Neural cell (in vitro differentiated cells): ENCODE data around the gene BCAR3. TPM values are rescaled to one million over a fixed set of nuclear protein-coding genes. Genes with fewer than 3 reads are reported as not detected.

Source experiments
- H2AFZ ChIP-seq: fragments of 200-600, 300-800 bp; sonication (generic), shearing (Covaris generic); 2 replicates; pipeline ENCODE4 v1.6.0; 2014; ENCODE audit warnings: low read depth, mild to moderate bottlenecking, antibody characterized with exemption, low read length, moderate library complexity
- H3F3A ChIP-seq: fragments of 200-600 bp; shearing (Covaris generic); 2 replicates; pipeline ENCODE4 v1.6.1; 2016; ENCODE audit warnings: mild to moderate bottlenecking, moderate library complexity, mixed read lengths, antibody characterized with exemption, low read length; ENCODE audit not compliant: insufficient read depth, poor library complexity, severe bottlenecking
- H3K27ac ChIP-seq: fragments of 200-600, 300-800 bp; sonication (generic), shearing (Covaris generic); 2 replicates; pipeline ENCODE4 v1.5.1; 2014; ENCODE audit warnings: mild to moderate bottlenecking, low read length, moderate library complexity
- H3K27me3 ChIP-seq: fragments of 300-800, 200-600 bp; sonication (generic), shearing (Covaris generic); 2 replicates; pipeline ENCODE4 v1.6.0; 2014; ENCODE audit warnings: mild to moderate bottlenecking, low read depth, low read length, moderate library complexity; ENCODE audit not compliant: insufficient read depth
- H3K36me3 ChIP-seq: fragments of 300-800, 200-600 bp; sonication (generic), shearing (Covaris generic); 2 replicates; pipeline ENCODE4 v1.5.1; 2014; ENCODE audit warnings: mild to moderate bottlenecking, antibody characterized with exemption, low read length, moderate library complexity; ENCODE audit not compliant: insufficient read depth
- H3K4me2 ChIP-seq: fragments of 300-800, 200-600 bp; sonication (generic), shearing (Covaris generic); 2 replicates; pipeline ENCODE4 v1.6.0; 2014; ENCODE audit warnings: mild to moderate bottlenecking, low read length
- H3K4me3 ChIP-seq: fragments of 300-800, 200-600 bp; sonication (generic), shearing (Covaris generic); 2 replicates; pipeline ENCODE4 v1.5.1; 2014; ENCODE audit warnings: mild to moderate bottlenecking, low read length, moderate library complexity
- H3K79me2 ChIP-seq: fragments of 200-600 bp; shearing (Covaris generic); replicated peaks from 2 replicates; pipeline ENCODE4 v1.6.0; 2014; ENCODE audit warnings: mild to moderate bottlenecking, low read length, moderate library complexity; ENCODE audit not compliant: insufficient read depth
- H3K9ac ChIP-seq: fragments of 300-800, 200-600 bp; sonication (generic), shearing (Covaris generic); 2 replicates; pipeline ENCODE4 v1.6.1; 2016; ENCODE audit warnings: mild to moderate bottlenecking, low read length, mixed read lengths
- H3K9me2 ChIP-seq: fragments of 200-600 bp; shearing (Covaris generic); 2 replicates; pipeline ENCODE4 v1.6.1; 2016; ENCODE audit warnings: mild to moderate bottlenecking, low read length, mixed read lengths; ENCODE audit not compliant: insufficient read depth
- H3K9me3 ChIP-seq: fragments of 200-600, 300-800 bp; sonication (generic), shearing (Covaris generic); 2 replicates; pipeline ENCODE4 v1.6.1; 2016; ENCODE audit warnings: mild to moderate bottlenecking, mixed run types, low read length, moderate library complexity, mixed read lengths
- H4K20me1 ChIP-seq: fragments of 200-600 bp; shearing (Covaris generic); 2 replicates; pipeline ENCODE4 v1.6.1; 2016; ENCODE audit warnings: mild to moderate bottlenecking, mixed run types; ENCODE audit not compliant: insufficient read depth
- CTCF ChIP-seq: fragments of 450-650 bp; IDR thresholded peaks from 2 replicates; pipeline ENCODE4 v1.5.1; 2014; ENCODE audit warnings: antibody characterized with exemption, mild to moderate bottlenecking, moderate library complexity; ENCODE audit not compliant: poor library complexity, severe bottlenecking
- EP300 ChIP-seq: fragments of 450-650 bp; conservative IDR thresholded peaks from 2 replicates; pipeline ENCODE4 v1.6.1; 2014; ENCODE audit warnings: antibody characterized with exemption, mild to moderate bottlenecking, moderate library complexity; ENCODE audit not compliant: poor library complexity, severe bottlenecking
- EZH2 ChIP-seq: fragments of 200-600, 300-800 bp; shearing (Covaris generic), sonication (generic); IDR thresholded peaks from 2 replicates; pipeline ENCODE4 v1.6.1; 2014; ENCODE audit warnings: antibody characterized with exemption, low read length, borderline replicate concordance, mild to moderate bottlenecking; ENCODE audit not compliant: insufficient read depth, poor library complexity, severe bottlenecking
- MXI1 ChIP-seq: fragments of 450-650 bp; conservative IDR thresholded peaks from 2 replicates; pipeline ENCODE4 v1.6.1; 2014; ENCODE audit warnings: antibody characterized with exemption, mild to moderate bottlenecking; ENCODE audit not compliant: poor library complexity, severe bottlenecking
- POLR2AphosphoS5 ChIP-seq: IDR thresholded peaks from 2 replicates; pipeline ENCODE4 v1.6.1; 2012
- RAD21 ChIP-seq: fragments of 450-650 bp; conservative IDR thresholded peaks from 2 replicates; pipeline ENCODE4 v1.6.1; 2014; ENCODE audit warnings: antibody characterized with exemption, mild to moderate bottlenecking, moderate library complexity
- SMC3 ChIP-seq: fragments of 450-650 bp; conservative IDR thresholded peaks from 2 replicates; pipeline ENCODE4 v1.6.1; 2014; ENCODE audit warnings: antibody characterized with exemption, mild to moderate bottlenecking, moderate library complexity; ENCODE audit not compliant: poor library complexity
- TAF1 ChIP-seq: IDR thresholded peaks from 2 replicates; pipeline ENCODE4 v1.6.1; 2012; ENCODE audit warnings: low read depth
- polyA plus RNA-seq: library from polyadenylated mRNA; depleted of rRNA; stranded (reverse); fragments of >200 nt; gene quantifications from 2 replicates; pipeline ENCODE4 v1.2.3, GENCODE V29; 2014
- TF ChIP-seq, protein P1 (sequence below): IDR thresholded peaks from 2 replicates; pipeline ENCODE4 v1.6.1; 2012; ENCODE audit warnings: borderline replicate concordance

The BCAR3 gene
- polyA plus RNA-seq, 1 donor from 2014 or later, result 2.5 TPM

GRCh38 chr1:93593854-93594602 is 87.6 kb downstream of the BCAR3 start:
- H4K20me1 ChIP-seq, result no peaks in the 10 kb centered on the region
- no peak overlapping the region for H3K9ac ChIP-seq
- H3K79me2 ChIP-seq, result no peaks in the 10 kb centered on the region
- no peaks in the 10 kb centered on the region for H3K27me3 ChIP-seq
- H3K9me3 ChIP-seq, result no peaks in the 10 kb centered on the region
- no peak overlapping the region for H3K27ac ChIP-seq
- H3K9me2 ChIP-seq, result no peaks in the 10 kb centered on the region
- H3K4me3 ChIP-seq, result no peak overlapping the region
- no peak overlapping the region for H2AFZ ChIP-seq
- no peak overlapping the region for H3K4me2 ChIP-seq
- H3K36me3 ChIP-seq, result no peaks in the 10 kb centered on the region
- H3F3A ChIP-seq, result no peaks in the 10 kb centered on the region
- TF ChIP-seq POLR2AphosphoS5, result no peak

GRCh38 chr1:93592551-93592949 is 89.1 kb downstream of the BCAR3 start:
- TF ChIP-seq POLR2AphosphoS5, result no peak
- no peak for TF ChIP-seq MXI1
- no peak for TF ChIP-seq EZH2
- TF ChIP-seq, protein P1, sequence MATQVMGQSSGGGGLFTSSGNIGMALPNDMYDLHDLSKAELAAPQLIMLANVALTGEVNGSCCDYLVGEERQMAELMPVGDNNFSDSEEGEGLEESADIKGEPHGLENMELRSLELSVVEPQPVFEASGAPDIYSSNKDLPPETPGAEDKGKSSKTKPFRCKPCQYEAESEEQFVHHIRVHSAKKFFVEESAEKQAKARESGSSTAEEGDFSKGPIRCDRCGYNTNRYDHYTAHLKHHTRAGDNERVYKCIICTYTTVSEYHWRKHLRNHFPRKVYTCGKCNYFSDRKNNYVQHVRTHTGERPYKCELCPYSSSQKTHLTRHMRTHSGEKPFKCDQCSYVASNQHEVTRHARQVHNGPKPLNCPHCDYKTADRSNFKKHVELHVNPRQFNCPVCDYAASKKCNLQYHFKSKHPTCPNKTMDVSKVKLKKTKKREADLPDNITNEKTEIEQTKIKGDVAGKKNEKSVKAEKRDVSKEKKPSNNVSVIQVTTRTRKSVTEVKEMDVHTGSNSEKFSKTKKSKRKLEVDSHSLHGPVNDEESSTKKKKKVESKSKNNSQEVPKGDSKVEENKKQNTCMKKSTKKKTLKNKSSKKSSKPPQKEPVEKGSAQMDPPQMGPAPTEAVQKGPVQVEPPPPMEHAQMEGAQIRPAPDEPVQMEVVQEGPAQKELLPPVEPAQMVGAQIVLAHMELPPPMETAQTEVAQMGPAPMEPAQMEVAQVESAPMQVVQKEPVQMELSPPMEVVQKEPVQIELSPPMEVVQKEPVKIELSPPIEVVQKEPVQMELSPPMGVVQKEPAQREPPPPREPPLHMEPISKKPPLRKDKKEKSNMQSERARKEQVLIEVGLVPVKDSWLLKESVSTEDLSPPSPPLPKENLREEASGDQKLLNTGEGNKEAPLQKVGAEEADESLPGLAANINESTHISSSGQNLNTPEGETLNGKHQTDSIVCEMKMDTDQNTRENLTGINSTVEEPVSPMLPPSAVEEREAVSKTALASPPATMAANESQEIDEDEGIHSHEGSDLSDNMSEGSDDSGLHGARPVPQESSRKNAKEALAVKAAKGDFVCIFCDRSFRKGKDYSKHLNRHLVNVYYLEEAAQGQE, result no peak
- no peak for TF ChIP-seq SMC3
- TF ChIP-seq TAF1, result no peak
- no peak for TF ChIP-seq RAD21
- no peak for TF ChIP-seq EP300
- no peak for TF ChIP-seq CTCF
- Histone ChIP-seq H3K9ac (no peak overlapping the region), H4K20me1 (no peaks in the 10 kb centered on the region), H3K4me3 (no peak overlapping the region), H3K27ac (no peak overlapping the region), H3F3A (no peaks in the 10 kb centered on the region), H2AFZ (no peak overlapping the region), H3K27me3 (no peaks in the 10 kb centered on the region), H3K9me3 (no peaks in the 10 kb centered on the region), H3K79me2 (no peaks in the 10 kb centered on the region), H3K36me3 (no peaks in the 10 kb centered on the region), H3K9me2 (no peaks in the 10 kb centered on the region), H3K4me2 (no peak overlapping the region)
